ENCODE data around the gene NHSL2. TPM values are rescaled to one million over a fixed set of nuclear protein-coding genes. Genes with fewer than 3 reads are reported as not detected.
A peak's percentile ranks its signal among the peaks of the same experiment; 100 is the strongest.

The NHSL2 gene
- total RNA-seq, 1 donor from 2014 or later, result 0.07 TPM

- no peaks in the 10 kb centered on the region for H3K4me1 Mint-ChIP-seq
- no peak overlapping the region for H3K4me3 Mint-ChIP-seq
- no peak for DNase-seq
- H3K27ac Mint-ChIP-seq, result no peak overlapping the region
- no peaks in the 10 kb centered on the region for H3K36me3 Mint-ChIP-seq (ENCODE audit: low read depth)
- no peaks in the 10 kb centered on the region for H3K9me3 Mint-ChIP-seq
- peaks cover 21% of the 10 kb centered on the region for H3K27me3 Mint-ChIP-seq
- intact Hi-C loops (cut with micrococcal nuclease), result no loop called here
These were observed 129.9 kb downstream of the NHSL2 start for GRCh38 chrX:72040506-72040905.

- Mint-ChIP-seq H3K9me3 (no peaks in the 10 kb centered on the region), H3K27ac (no peak overlapping the region)
- intact Hi-C loops (cut with micrococcal nuclease), result no loop called here
These were observed 130.5 kb downstream of the NHSL2 start for GRCh38 chrX:72041176-72041575.

GRCh38 chrX:72041871-72042851 is 131.5 kb downstream of the NHSL2 start:
- intact Hi-C loops (cut with micrococcal nuclease), result no loop called here
- no peak for DNase-seq
- H3K4me3 Mint-ChIP-seq, result no peak overlapping the region
- no peaks in the 10 kb centered on the region for H3K9me3 Mint-ChIP-seq
- H3K27me3 Mint-ChIP-seq, result peaks cover 20% of the 10 kb centered on the region
- peaks cover 1% of the 10 kb centered on the region for H3K4me1 Mint-ChIP-seq
- H3K36me3 Mint-ChIP-seq (ENCODE audit: low read depth), result no peaks in the 10 kb centered on the region
- H3K27ac Mint-ChIP-seq, result no peak overlapping the region

More at GRCh38 chrX:72041176-72041575, 130.5 kb downstream of the NHSL2 start:
- H3K27me3 Mint-ChIP-seq, result peaks cover 21% of the 10 kb centered on the region
- H3K36me3 Mint-ChIP-seq (ENCODE audit: low read depth), result no peaks in the 10 kb centered on the region
- DNase-seq, result no peak
- no peak overlapping the region for H3K4me3 Mint-ChIP-seq
- peaks cover under 1% of the 10 kb centered on the region for H3K4me1 Mint-ChIP-seq

- H3K4me1 Mint-ChIP-seq, result peaks cover 1% of the 10 kb centered on the region
These were observed 132.2 kb downstream of the NHSL2 start for GRCh38 chrX:72042852-72043248.

GRCh38 chrX:72043636-72044035 is 133.0 kb downstream of the NHSL2 start:
- Mint-ChIP-seq H3K27ac (no peak overlapping the region), H3K9me3 (no peaks in the 10 kb centered on the region), H3K4me1 (peaks cover 1% of the 10 kb centered on the region), H3K4me3 (no peak overlapping the region), H3K36me3 (ENCODE audit: low read depth) (no peaks in the 10 kb centered on the region), H3K27me3 (peaks cover 21% of the 10 kb centered on the region)
- no peak for DNase-seq
- intact Hi-C loops (cut with micrococcal nuclease), result no loop called here

More at GRCh38 chrX:72042852-72043248, 132.2 kb downstream of the NHSL2 start:
- no peak for DNase-seq
- Mint-ChIP-seq H3K9me3 (no peaks in the 10 kb centered on the region), H3K4me3 (no peak overlapping the region), H3K27ac (no peak overlapping the region), H3K27me3 (peaks cover 20% of the 10 kb centered on the region), H3K36me3 (ENCODE audit: low read depth) (no peaks in the 10 kb centered on the region)
- intact Hi-C loops (cut with micrococcal nuclease), result no loop called here

GRCh38 chrX:72045141-72045540 is 134.5 kb downstream of the NHSL2 start:
- H3K4me3 Mint-ChIP-seq, result no peak overlapping the region
- no peaks in the 10 kb centered on the region for H3K9me3 Mint-ChIP-seq
- peaks cover 1% of the 10 kb centered on the region for H3K4me1 Mint-ChIP-seq
- no peaks in the 10 kb centered on the region for H3K36me3 Mint-ChIP-seq (ENCODE audit: low read depth)
- DNase-seq, result no peak
- peaks cover 22% of the 10 kb centered on the region for H3K27me3 Mint-ChIP-seq
- no peak overlapping the region for H3K27ac Mint-ChIP-seq
- intact Hi-C loops (cut with micrococcal nuclease), result no loop called here

GRCh38 chrX:72045552-72046277 is 135.1 kb downstream of the NHSL2 start:
- intact Hi-C loops (cut with micrococcal nuclease), result no loop called here
- Mint-ChIP-seq H3K4me1 (peaks cover 1% of the 10 kb centered on the region), H3K27me3 (peaks cover 21% of the 10 kb centered on the region), H3K4me3 (no peak overlapping the region), H3K36me3 (ENCODE audit: low read depth) (no peaks in the 10 kb centered on the region), H3K9me3 (no peaks in the 10 kb centered on the region), H3K27ac (no peak overlapping the region)
- no peak for DNase-seq

GRCh38 chrX:72046447-72046846 is 135.8 kb downstream of the NHSL2 start:
- DNase-seq, result no peak
- intact Hi-C loops (cut with micrococcal nuclease), result no loop called here
- Mint-ChIP-seq H3K4me3 (no peak overlapping the region), H3K4me1 (peaks cover 1% of the 10 kb centered on the region), H3K27me3 (peaks cover 22% of the 10 kb centered on the region), H3K27ac (no peak overlapping the region), H3K36me3 (ENCODE audit: low read depth) (no peaks in the 10 kb centered on the region), H3K9me3 (no peaks in the 10 kb centered on the region)

- Mint-ChIP-seq H3K4me1 (peaks cover 1% of the 10 kb centered on the region), H3K36me3 (ENCODE audit: low read depth) (no peaks in the 10 kb centered on the region), H3K4me3 (no peak overlapping the region), H3K27ac (no peak overlapping the region), H3K27me3 (peaks cover 25% of the 10 kb centered on the region), H3K9me3 (no peaks in the 10 kb centered on the region)
- peak; percentile 56 for DNase-seq
- intact Hi-C loops (cut with micrococcal nuclease), result no loop called here
These were observed 138.1 kb downstream of the NHSL2 start for GRCh38 chrX:72048510-72049455.

GRCh38 chrX:72050011-72050410 is 139.4 kb downstream of the NHSL2 start:
- intact Hi-C loops (cut with micrococcal nuclease), result no loop called here
- Mint-ChIP-seq H3K4me3 (no peak overlapping the region), H3K27me3 (peaks cover 22% of the 10 kb centered on the region), H3K4me1 (peaks cover 1% of the 10 kb centered on the region), H3K9me3 (no peaks in the 10 kb centered on the region), H3K27ac (no peak overlapping the region), H3K36me3 (ENCODE audit: low read depth) (no peaks in the 10 kb centered on the region)
- no peak for DNase-seq

GRCh38 chrX:72051589-72051988 is 140.9 kb downstream of the NHSL2 start:
- intact Hi-C loops (cut with micrococcal nuclease), result no loop called here
- Mint-ChIP-seq H3K4me3 (no peak overlapping the region), H3K4me1 (no peaks in the 10 kb centered on the region), H3K36me3 (ENCODE audit: low read depth) (no peaks in the 10 kb centered on the region), H3K27me3 (peaks cover 20% of the 10 kb centered on the region), H3K9me3 (no peaks in the 10 kb centered on the region), H3K27ac (no peak overlapping the region)
- no peak for DNase-seq

- no peak overlapping the region for H3K27ac Mint-ChIP-seq
- peaks cover 18% of the 10 kb centered on the region for H3K27me3 Mint-ChIP-seq
These were observed 141.9 kb downstream of the NHSL2 start for GRCh38 chrX:72052415-72053090.

GRCh38 chrX:72053508-72053907 is 142.9 kb downstream of the NHSL2 start:
- Mint-ChIP-seq H3K36me3 (ENCODE audit: low read depth) (no peaks in the 10 kb centered on the region), H3K27ac (no peak overlapping the region), H3K9me3 (no peaks in the 10 kb centered on the region), H3K4me1 (no peaks in the 10 kb centered on the region), H3K27me3 (peaks cover 16% of the 10 kb centered on the region), H3K4me3 (no peak overlapping the region)
- intact Hi-C loops (cut with micrococcal nuclease), result no loop called here
- no peak for DNase-seq

More at GRCh38 chrX:72052415-72053090, 141.9 kb downstream of the NHSL2 start:
- Mint-ChIP-seq H3K36me3 (ENCODE audit: low read depth) (no peaks in the 10 kb centered on the region), H3K4me1 (no peaks in the 10 kb centered on the region), H3K4me3 (no peak overlapping the region), H3K9me3 (no peaks in the 10 kb centered on the region)
- intact Hi-C loops (cut with micrococcal nuclease), result no loop called here
- no peak for DNase-seq

Measured in activated CD4-positive, alpha-beta T cell treated with anti-CD3 and anti-CD28 coated beads, Interleukin-2, amount 10 ng/mL, durations not matched to agents 24 days and 14 days (primary cell).